ENCODE data around the gene VWA5B2. TPM values are rescaled to one million over a fixed set of nuclear protein-coding genes. Genes with fewer than 3 reads are reported as not detected.

The VWA5B2 gene
- total and polyA plus RNA-seq, 2 of the 13 experiments (the other 11 are each of a cell fraction or from before 2014, with no cell fraction given), result 0.03 to 0.04 TPM

GRCh38 chr3:184248454-184249411, 19.3 kb downstream of the VWA5B2 start, which contains the start of gene ALG3 (continued):
- TF ChIP-seq GMEB2 (CRISPR knock-in tag; IDR thresholded peaks at IDR 0.05; ENCODE audit: low read depth) (no peak), ZBTB14 (CRISPR knock-in tag; IDR thresholded peaks at IDR 0.05) (no peak; the same call in 1 of the 2 replicates), RCOR2 (CRISPR knock-in tag; IDR thresholded peaks at IDR 0.05) (no peak), SOX13 (IDR thresholded peaks at IDR 0.05) (no peak), SOX13 (CRISPR knock-in tag; conservative IDR thresholded peaks at IDR 0.05 in 1 of 2, IDR thresholded peaks at IDR 0.05 in 1 of 2) (peak in 1 of 2 experiments; percentile 22; a peak in 1 of 4 replicates), YEATS2 (CRISPR knock-in tag; IDR thresholded peaks at IDR 0.05; ENCODE audit: borderline replicate concordance) (peak; percentile 65), ELF4 (CRISPR knock-in tag; IDR thresholded peaks at IDR 0.05; ENCODE audit: borderline replicate concordance) (peak; percentile 71; the same call in 1 of the 2 replicates), MTERF4 (CRISPR knock-in tag; IDR thresholded peaks at IDR 0.05) (peak; percentile 84; the same call in 1 of the 2 replicates), POLR2G (IDR thresholded peaks at IDR 0.05; ENCODE audit: low read depth, low read length) (peak; percentile 93), SRY (CRISPR knock-in tag; IDR thresholded peaks at IDR 0.05) (peak; percentile 65; the same call in 1 of the 2 replicates), RELA (CRISPR knock-in tag; IDR thresholded peaks at IDR 0.05) (no peak), IKZF5 (CRISPR knock-in tag; IDR thresholded peaks at IDR 0.05) (no peak; the same call in none of the 2 replicates), MYNN (CRISPR knock-in tag; IDR thresholded peaks at IDR 0.05; ENCODE audit: low read depth) (no peak; the same call in 1 of the 2 replicates), ZNF414 (CRISPR knock-in tag; IDR thresholded peaks at IDR 0.05) (peak; percentile 76), ZNF563 (CRISPR knock-in tag; IDR thresholded peaks at IDR 0.05) (peak; percentile 92), ZNF510 (CRISPR knock-in tag; IDR thresholded peaks at IDR 0.05; ENCODE audit: low read depth) (no peak), FOXP1 (IDR thresholded peaks at IDR 0.05) (no peak), FOXP1 (CRISPR knock-in tag; IDR thresholded peaks at IDR 0.05) (0 out of 2 replicates have a peak, but pooled peaks have one; percentile 5), ZNF614 (CRISPR knock-in tag; IDR thresholded peaks at IDR 0.05; ENCODE audit: borderline replicate concordance) (no peak), NFKB2 (CRISPR knock-in tag; IDR thresholded peaks at IDR 0.05; ENCODE audit: borderline replicate concordance) (peak; percentile 68), MBD4 (IDR thresholded peaks at IDR 0.05; ENCODE audit: borderline replicate concordance, low read length) (no peak), U2AF2 (IDR thresholded peaks at IDR 0.05; ENCODE audit: low read depth, low read length) (no peak), ZNF260 (CRISPR knock-in tag; IDR thresholded peaks at IDR 0.05; ENCODE audit: borderline replicate concordance, low read depth) (no peak), HOXA9 (CRISPR knock-in tag; IDR thresholded peaks at IDR 0.05; ENCODE audit: borderline replicate concordance) (0 out of 2 replicates have a peak, but pooled peaks have one; percentile 1)

All from HepG2 (cell line).